Measurements from ENCODE around the gene RNF181. TPM values are rescaled to one million over a fixed set of nuclear protein-coding genes. Genes with fewer than 3 reads are reported as not detected.
"Not testable (repeated sequence)": the region's sequence is repeated elsewhere in the genome, so short reads cannot be mapped to it uniquely, and the experiment has no call there.

The RNF181 gene
- total RNA-seq, 3 donors from 2014 or later: 131 to 243 (median 161) TPM

- H3K36me3 ChIP-seq: no peaks in the 10 kb centered on the region
- intact Hi-C loops (cut with DNase I; ENCODE audit: low total_unique reads): loop anchor here (2.0 kb wide), 1 partner anchor 93 kb away; no protein-coding TSS in a partner anchor
- H3K27ac ChIP-seq: peak overlapping the region; percentile 84 to 86
- H3K4me3 ChIP-seq: peak overlapping the region in 2 of 3 donors; percentile 87 to 92
- peaks cover 0 to 5% of the 10 kb centered on the region in 2 donors for H3K4me1 ChIP-seq
- H3K27me3 ChIP-seq: no peaks in the 10 kb centered on the region
- TF ChIP-seq CTCF (IDR thresholded peaks at IDR 0.05) (no peak), POLR2AphosphoS5 (IDR thresholded peaks at IDR 0.05) (no peak), POLR2A (IDR thresholded peaks at IDR 0.05) (no peak)
- H3K9me3 ChIP-seq: no peaks in the 10 kb centered on the region
- DNase-seq (ENCODE audit: low spot score in 2 of 2): no peak
Observed at GRCh38 chr2:85615413-85615728, 19.8 kb downstream of the RNF181 start.

GRCh38 chr2:85617723-85618122 lies 22.2 kb downstream of the RNF181 start:
- H3K27me3 ChIP-seq; intact Hi-C loops (cut with DNase I; ENCODE audit: low total_unique reads); H3K4me1 ChIP-seq; H3K36me3 ChIP-seq; H3K27ac ChIP-seq; DNase-seq (ENCODE audit: low spot score in 2 of 2); H3K9me3 ChIP-seq: not testable (repeated sequence)
- peak overlapping the region in 1 of 3 donors; percentile 92 for H3K4me3 ChIP-seq

GRCh38 chr2:85619617-85620016 lies 24.1 kb downstream of the RNF181 start:
- TF ChIP-seq CTCF (IDR thresholded peaks at IDR 0.05) (no peak), POLR2A (IDR thresholded peaks at IDR 0.05) (no peak), POLR2AphosphoS5 (IDR thresholded peaks at IDR 0.05) (no peak)
- H3K4me1 ChIP-seq: peaks cover 0 to 5% of the 10 kb centered on the region in 2 donors
- no peaks in the 10 kb centered on the region for H3K27me3 ChIP-seq
- H3K27ac ChIP-seq: no peak overlapping the region
- intact Hi-C loops (cut with DNase I; ENCODE audit: low total_unique reads): no loop called here
- no peak for DNase-seq (ENCODE audit: low spot score in 2 of 2)
- H3K4me3 ChIP-seq: no peak overlapping the region
- H3K36me3 ChIP-seq: peaks cover 4% of the 10 kb centered on the region
- no peaks in the 10 kb centered on the region for H3K9me3 ChIP-seq

GRCh38 chr2:85621338-85621737 lies 25.8 kb downstream of the RNF181 start:
- Histone ChIP-seq H3K4me3 (no peak overlapping the region), H3K27ac (no peak overlapping the region), H3K36me3 (peaks cover 4% of the 10 kb centered on the region), H3K9me3 (no peaks in the 10 kb centered on the region), H3K27me3 (no peaks in the 10 kb centered on the region), H3K4me1 (peaks cover 0 to 5% of the 10 kb centered on the region in 2 donors)
- TF ChIP-seq POLR2AphosphoS5 (IDR thresholded peaks at IDR 0.05): no peak
- TF ChIP-seq CTCF (IDR thresholded peaks at IDR 0.05): no peak
- no peak for TF ChIP-seq POLR2A (IDR thresholded peaks at IDR 0.05)
- intact Hi-C loops (cut with DNase I; ENCODE audit: low total_unique reads): no loop called here
- no peak for DNase-seq (ENCODE audit: low spot score in 2 of 2)

GRCh38 chr2:85623991-85624390 lies 28.4 kb downstream of the RNF181 start:
- Histone ChIP-seq H3K27me3 (no peaks in the 10 kb centered on the region), H3K9me3 (no peaks in the 10 kb centered on the region), H3K27ac (no peak overlapping the region), H3K36me3 (peaks cover 4% of the 10 kb centered on the region), H3K4me3 (no peak overlapping the region), H3K4me1 (no peaks in the 10 kb centered on the region)
- no peak for TF ChIP-seq CTCF (IDR thresholded peaks at IDR 0.05)
- TF ChIP-seq POLR2A (IDR thresholded peaks at IDR 0.05): no peak
- no peak for TF ChIP-seq POLR2AphosphoS5 (IDR thresholded peaks at IDR 0.05)
- DNase-seq (ENCODE audit: low spot score in 2 of 2): no peak
- intact Hi-C loops (cut with DNase I; ENCODE audit: low total_unique reads): no loop called here

GRCh38 chr2:85628658-85629057 lies 33.1 kb downstream of the RNF181 start:
- H3K36me3 ChIP-seq: no peaks in the 10 kb centered on the region
- TF ChIP-seq POLR2A (IDR thresholded peaks at IDR 0.05) (no peak), CTCF (IDR thresholded peaks at IDR 0.05) (no peak), POLR2AphosphoS5 (IDR thresholded peaks at IDR 0.05) (no peak)
- no peaks in the 10 kb centered on the region for H3K4me1 ChIP-seq
- no peaks in the 10 kb centered on the region for H3K9me3 ChIP-seq
- intact Hi-C loops (cut with DNase I; ENCODE audit: low total_unique reads): no loop called here
- no peak overlapping the region for H3K27ac ChIP-seq
- H3K27me3 ChIP-seq: no peaks in the 10 kb centered on the region
- no peak for DNase-seq (ENCODE audit: low spot score in 2 of 2)
- no peak overlapping the region for H3K4me3 ChIP-seq
